Panc1 (cell line): ENCODE measurements around the gene MEA1. TPM values are rescaled to one million over a fixed set of nuclear protein-coding genes. Genes with fewer than 3 reads are reported as not detected.

Source experiments
- ATAC-seq: fragments of 200-7000 bp; cut with Tn5 transposase; 2 replicates; pipeline ENCODE4 v1.9.1; 2020; ENCODE audit warnings: mild to moderate bottlenecking, moderate library complexity
- BruUV-seq: library from RNA; stranded (reverse); fragments of 400-500 nt; replicated peaks from 2 replicates; lab custom pipeline; 2021; lab: Mats Ljungman, UMichigan
- CTCF ChIA-PET: fragments of 300-600 bp; sonication (Branson Sonifier 250); formaldehyde crosslinking; loops from one replicate; lab custom pipeline; 2022; ENCODE audit warnings: antibody characterized with exemption; lab: Charles Lee
- POLR2A ChIA-PET: fragments of 300-600 bp; sonication (Branson Sonifier 250); formaldehyde crosslinking; loops from one replicate; lab custom pipeline; 2022; ENCODE audit warnings: antibody characterized with exemption; lab: Charles Lee
- DNase-seq: peaks from one replicate; pipeline ENCODE4 v3.0.0-alpha.2; 2010; ENCODE audit warnings: low read depth, low spot score
- H3K27ac ChIP-seq: 2 replicates; pipeline ENCODE4 v1.5.1; 2011; ENCODE audit warnings: mild to moderate bottlenecking, low read length, inconsistent platforms
- H3K27me3 ChIP-seq: fragments of 200-500 bp; sonication (Bioruptor generic); 2 replicates; pipeline ENCODE4 v1.6.0; 2014; ENCODE audit warnings: low read length, inconsistent platforms; ENCODE audit not compliant: control insufficient read depth, insufficient read depth
- H3K36me3 ChIP-seq: fragments of 200-500 bp; sonication (Bioruptor generic); 2 replicates; pipeline ENCODE4 v1.5.1; 2014; ENCODE audit warnings: inconsistent platforms, mild to moderate bottlenecking, low read length, moderate library complexity; ENCODE audit not compliant: control insufficient read depth, insufficient read depth
- H3K4me1 ChIP-seq: 2 replicates; pipeline ENCODE4 v1.5.1; 2011; ENCODE audit warnings: inconsistent platforms, mild to moderate bottlenecking, low read length, moderate library complexity; ENCODE audit not compliant: control insufficient read depth, insufficient read depth
- H3K4me3 ChIP-seq, 2 experiments: 2 replicates each; pipeline ENCODE4 v1.5.1; 2011 to 2012; ENCODE audit warnings: low read depth in 2 of 2, low read length in 2 of 2, mild to moderate bottlenecking in 2 of 2, inconsistent platforms in 1 of 2, moderate library complexity in 1 of 2
- H3K9me3 ChIP-seq: fragments of 200-500 bp; sonication (Bioruptor generic); 2 replicates; pipeline ENCODE4 v1.5.1; 2014; ENCODE audit warnings: low read depth, mild to moderate bottlenecking, inconsistent platforms, low read length, moderate library complexity; ENCODE audit not compliant: control insufficient read depth, insufficient read depth
- CTCF ChIP-seq: fragments of 450-650 bp; IDR thresholded peaks from 2 replicates; pipeline ENCODE4 v1.5.1; 2017; ENCODE audit warnings: mild to moderate bottlenecking
- POLR2AphosphoS5 ChIP-seq: IDR thresholded peaks from 2 replicates; pipeline ENCODE4 v1.6.1; 2012; ENCODE audit warnings: mild to moderate bottlenecking, low read depth, low read length, moderate library complexity
- REST ChIP-seq, 2 experiments: IDR thresholded peaks; 2 replicates each; pipeline ENCODE4 v1.6.1; 2011 to 2012; ENCODE audit warnings: low read depth in 2 of 2, control low read depth in 1 of 2, low read length in 1 of 2, mild to moderate bottlenecking in 1 of 2, moderate library complexity in 1 of 2; ENCODE audit not compliant: insufficient read depth in 1 of 2
- SIN3A ChIP-seq: IDR thresholded peaks from 2 replicates; pipeline ENCODE4 v1.6.1; 2012; ENCODE audit warnings: low read depth, mild to moderate bottlenecking, low read length, moderate library complexity, borderline replicate concordance; ENCODE audit not compliant: insufficient read depth
- TCF7L2 ChIP-seq: IDR thresholded peaks from 2 replicates; pipeline ENCODE4 v1.6.1; 2011; ENCODE audit warnings: mild to moderate bottlenecking, low read depth, low read length, inconsistent platforms
- in situ Hi-C: cut with HindIII; loops from 2 replicates; pipeline ENCODE4 v1.10.0; 2016; ENCODE audit warnings: low sequenced_read_pairs, low pct_unique_long_range_greater_than_20kb
- intact Hi-C: fragments of 100-400 bp; cut with micrococcal nuclease; formaldehyde crosslinking; loops from one replicate; pipeline ENCODE4 v1.10.0; 2022; ENCODE audit not compliant: unreplicated experiment
- total RNA-seq: library from RNA; stranded (reverse); gene quantifications from one replicate; pipeline ENCODE4 v1.2.1, GENCODE V29; 2021; ENCODE audit not compliant: unreplicated experiment

The MEA1 gene
- total RNA-seq, 1 experiment from 2014 or later, result 111 TPM

GRCh38 chr6:43061861-43062260 is 48.1 kb upstream of the MEA1 start:
- peaks cover 5% of the 10 kb centered on the region; the same call in 1 of the 2 replicates for H3K36me3 ChIP-seq
- ChIA-PET CTCF (no interaction called here), POLR2A (no interaction called here)
- DNase-seq (no peak), ATAC-seq (no peak)
- TF ChIP-seq SIN3A (no peak), TCF7L2 (no peak), CTCF (no peak), POLR2AphosphoS5 (no peak), REST (IDR thresholded peaks at IDR 0.05; ENCODE audit: insufficient read depth in 1 of 2, low read depth in 2 of 2, low read length in 1 of 2) (no peak)
- intact Hi-C loops (no loop called here), in situ Hi-C loops (no loop called here)
- no peaks in the 10 kb centered on the region for H3K27me3 ChIP-seq
- H3K4me1 ChIP-seq, result peaks cover 11% of the 10 kb centered on the region
- no TSS peak for BruUV-seq
- H3K4me3 ChIP-seq, result no peak overlapping the region
- H3K27ac ChIP-seq, result no peak overlapping the region
- H3K9me3 ChIP-seq, result no peaks in the 10 kb centered on the region

GRCh38 chr6:43060755-43061633 is 47.2 kb upstream of the MEA1 start:
- BruUV-seq, result no TSS peak
- ChIA-PET CTCF (interaction anchor here (0.5 kb wide), 1 partner anchor 119 kb away, joined by 7 read pairs; no protein-coding TSS in a partner anchor), POLR2A (no interaction called here)
- no peaks in the 10 kb centered on the region for H3K9me3 ChIP-seq
- H3K27ac ChIP-seq, result peak overlapping the region; percentile 87; the same call in 1 of the 2 replicates
- H3K36me3 ChIP-seq, result peaks cover 5% of the 10 kb centered on the region; the same call in 1 of the 2 replicates
- peaks cover 11% of the 10 kb centered on the region for H3K4me1 ChIP-seq
- in situ Hi-C loops, result no loop called here
- no peaks in the 10 kb centered on the region for H3K27me3 ChIP-seq
- no peak for TF ChIP-seq REST (IDR thresholded peaks at IDR 0.05; ENCODE audit: insufficient read depth in 1 of 2, low read depth in 2 of 2, low read length in 1 of 2)
- no peak for TF ChIP-seq SIN3A
- no peak for TF ChIP-seq CTCF
- TF ChIP-seq POLR2AphosphoS5, result no peak
- no peak for TF ChIP-seq TCF7L2
- ATAC-seq (no peak), DNase-seq (no peak)
- H3K4me3 ChIP-seq, result no peak overlapping the region
- intact Hi-C loops, result no loop called here
